ENCODE measurements around the gene LPP.

Gene LPP

DNA sequence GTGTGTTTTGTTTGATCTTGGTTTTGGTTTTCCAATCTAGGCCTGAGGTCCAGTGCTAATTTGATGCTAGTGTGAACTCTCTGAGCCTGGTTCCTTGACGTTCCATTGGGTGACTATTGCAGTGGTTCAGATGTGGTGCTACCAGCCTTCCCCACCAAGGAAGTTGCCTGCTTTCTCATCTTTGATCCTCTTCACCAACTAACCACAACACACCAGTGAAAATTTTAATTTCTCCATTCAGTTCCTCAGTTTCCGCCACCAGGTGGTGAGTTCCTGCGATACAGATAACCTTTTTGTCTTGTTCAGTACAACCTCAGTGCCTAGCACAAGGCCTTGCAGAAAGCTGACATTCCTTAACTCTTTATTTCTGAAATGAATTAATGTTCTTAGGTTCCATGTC is 680.4 kb downstream of the LPP start:
- TF ChIP-seq CTCF (IDR thresholded peaks at IDR 0.05; ENCODE audit: low read length), result no peak
- DNase-seq, result no peak
- H3K4me2 ChIP-seq (ENCODE audit: low read depth, low read length), result no peak overlapping the region
- H3K9me2 ChIP-seq (replicated peaks; ENCODE audit: insufficient read depth, low read length), result no peaks in the 10 kb centered on the region
- no peaks in the 10 kb centered on the region for H3K4me1 ChIP-seq (ENCODE audit: low read length)
- no peaks in the 10 kb centered on the region for H3F3A ChIP-seq (ENCODE audit: insufficient read depth, low read length)
- H3K36me3 ChIP-seq (replicated peaks; ENCODE audit: insufficient read depth, low read length), result no peaks in the 10 kb centered on the region
- H3K27me3 ChIP-seq (replicated peaks; ENCODE audit: insufficient read depth, low read length), result no peaks in the 10 kb centered on the region
- H4K20me1 ChIP-seq (ENCODE audit: insufficient read depth, low read length), result no peaks in the 10 kb centered on the region
- no peak overlapping the region for H3K27ac ChIP-seq (ENCODE audit: low read length)
- no peaks in the 10 kb centered on the region for H3K9me3 ChIP-seq (replicated peaks; ENCODE audit: insufficient read depth, low read length)
- H3K9ac ChIP-seq (ENCODE audit: low read length), result no peak overlapping the region
- no peak overlapping the region for H2AFZ ChIP-seq (ENCODE audit: low read length)
- no peak overlapping the region for H3K4me3 ChIP-seq (ENCODE audit: low read length)
- H3K79me2 ChIP-seq (ENCODE audit: low read length), result no peaks in the 10 kb centered on the region

- Histone ChIP-seq H3K4me3 (ENCODE audit: low read length) (no peak overlapping the region), H3K27ac (ENCODE audit: low read length) (no peak overlapping the region), H4K20me1 (ENCODE audit: insufficient read depth, low read length) (no peaks in the 10 kb centered on the region), H3K27me3 (replicated peaks; ENCODE audit: insufficient read depth, low read length) (no peaks in the 10 kb centered on the region), H2AFZ (ENCODE audit: low read length) (no peak overlapping the region), H3K9me3 (replicated peaks; ENCODE audit: insufficient read depth, low read length) (no peaks in the 10 kb centered on the region), H3F3A (ENCODE audit: insufficient read depth, low read length) (no peaks in the 10 kb centered on the region), H3K4me2 (ENCODE audit: low read depth, low read length) (no peak overlapping the region), H3K36me3 (replicated peaks; ENCODE audit: insufficient read depth, low read length) (no peaks in the 10 kb centered on the region), H3K4me1 (ENCODE audit: low read length) (no peaks in the 10 kb centered on the region), H3K9me2 (replicated peaks; ENCODE audit: insufficient read depth, low read length) (no peaks in the 10 kb centered on the region), H3K79me2 (ENCODE audit: low read length) (no peaks in the 10 kb centered on the region), H3K9ac (ENCODE audit: low read length) (no peak overlapping the region)
- no peak for DNase-seq
- TF ChIP-seq EZH2phosphoT487 (IDR thresholded peaks at IDR 0.05; ENCODE audit: low read length) (no peak), CTCF (IDR thresholded peaks at IDR 0.05; ENCODE audit: low read length) (no peak), EZH2 (optimal IDR thresholded peaks at IDR 0.05; ENCODE audit: low read depth, low read length) (no peak)
These were observed 685.3 kb downstream of the LPP start for GRCh38 chr3:188839187-188839695.

GRCh38 chr3:188840290-188840689 is 686.3 kb downstream of the LPP start:
- Histone ChIP-seq H3F3A (ENCODE audit: insufficient read depth, low read length) (no peaks in the 10 kb centered on the region), H3K27me3 (replicated peaks; ENCODE audit: insufficient read depth, low read length) (no peaks in the 10 kb centered on the region), H3K79me2 (ENCODE audit: low read length) (no peaks in the 10 kb centered on the region), H3K36me3 (replicated peaks; ENCODE audit: insufficient read depth, low read length) (no peaks in the 10 kb centered on the region), H4K20me1 (ENCODE audit: insufficient read depth, low read length) (no peaks in the 10 kb centered on the region), H3K4me3 (ENCODE audit: low read length) (no peak overlapping the region), H3K9me2 (replicated peaks; ENCODE audit: insufficient read depth, low read length) (no peaks in the 10 kb centered on the region), H3K27ac (ENCODE audit: low read length) (no peak overlapping the region), H3K9ac (ENCODE audit: low read length) (no peak overlapping the region), H3K4me1 (ENCODE audit: low read length) (no peaks in the 10 kb centered on the region), H3K9me3 (replicated peaks; ENCODE audit: insufficient read depth, low read length) (no peaks in the 10 kb centered on the region), H3K4me2 (ENCODE audit: low read depth, low read length) (no peak overlapping the region), H2AFZ (ENCODE audit: low read length) (no peak overlapping the region)
- no peak for DNase-seq
- TF ChIP-seq CTCF (IDR thresholded peaks at IDR 0.05; ENCODE audit: low read length) (no peak), EZH2 (optimal IDR thresholded peaks at IDR 0.05; ENCODE audit: low read depth, low read length) (no peak), EZH2phosphoT487 (IDR thresholded peaks at IDR 0.05; ENCODE audit: low read length) (no peak)

Data from MM.1S (cell line).